ENCODE results near the gene KRTAP5-8.
"Not testable (repeated sequence)": the region's sequence is repeated elsewhere in the genome, so short reads cannot be mapped to it uniquely, and the experiment has no call there.

Gene KRTAP5-8

DNA sequence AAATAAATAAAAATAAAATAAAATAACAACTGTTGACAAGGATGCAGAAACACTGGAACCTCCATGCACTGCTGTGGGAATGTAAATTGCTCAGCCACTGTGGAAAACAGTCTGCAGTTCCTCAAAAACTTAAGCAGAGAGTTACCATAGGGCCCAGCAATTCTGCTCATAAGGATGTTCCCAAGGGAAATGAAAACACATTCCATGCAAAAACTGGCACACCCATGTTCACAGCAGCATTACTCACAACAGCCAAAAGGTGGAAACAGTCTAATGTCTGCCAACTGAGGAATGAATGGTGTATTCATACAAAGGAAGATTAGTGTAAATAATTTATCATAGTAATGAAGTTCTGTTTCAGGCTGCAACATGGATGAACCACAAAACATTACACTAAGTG lies 24.3 kb downstream of the KRTAP5-8 start:
- no peak overlapping the region for H3K27ac ChIP-seq (ENCODE audit: low read depth in 2 of 2, low read length in 2 of 2)
- peaks cover 0 to 10% of the 10 kb centered on the region in 2 donors for H3K27me3 ChIP-seq (ENCODE audit: control insufficient read depth in 2 of 2, insufficient read depth in 2 of 2, low read length in 2 of 2)
- peaks cover 0 to 1% of the 10 kb centered on the region in 2 donors for H3K9me3 ChIP-seq (ENCODE audit: control insufficient read depth in 2 of 2, low read length in 2 of 2)
- H3K4me1 ChIP-seq (ENCODE audit: control insufficient read depth in 2 of 2, insufficient read depth in 2 of 2, low read length in 2 of 2) = no peaks in the 10 kb centered on the region
- H3K9ac ChIP-seq (ENCODE audit: low read depth in 1 of 2, low read length in 2 of 2) = no peak overlapping the region
- H3K36me3 ChIP-seq (ENCODE audit: control insufficient read depth in 2 of 2, insufficient read depth in 2 of 2, low read length in 2 of 2) = no peaks in the 10 kb centered on the region
- no peak overlapping the region for H3K4me3 ChIP-seq (ENCODE audit: low read length in 2 of 2)

GRCh38 chr11:71563406-71563805 lies 25.6 kb downstream of the KRTAP5-8 start:
- H3K9ac ChIP-seq (ENCODE audit: low read depth in 1 of 2, low read length in 2 of 2) = no peak overlapping the region
- no peaks in the 10 kb centered on the region for H3K4me1 ChIP-seq (ENCODE audit: control insufficient read depth in 2 of 2, insufficient read depth in 2 of 2, low read length in 2 of 2)
- no peak overlapping the region for H3K27ac ChIP-seq (ENCODE audit: low read depth in 2 of 2, low read length in 2 of 2)
- no peak overlapping the region for H3K4me3 ChIP-seq (ENCODE audit: low read length in 2 of 2)
- H3K36me3 ChIP-seq (ENCODE audit: control insufficient read depth in 2 of 2, insufficient read depth in 2 of 2, low read length in 2 of 2) = no peaks in the 10 kb centered on the region
- peaks cover 0 to 10% of the 10 kb centered on the region in 2 donors for H3K27me3 ChIP-seq (ENCODE audit: control insufficient read depth in 2 of 2, insufficient read depth in 2 of 2, low read length in 2 of 2)
- H3K9me3 ChIP-seq (ENCODE audit: control insufficient read depth in 2 of 2, low read length in 2 of 2) = peaks cover 0 to 1% of the 10 kb centered on the region in 2 donors

- H3K4me3 ChIP-seq (ENCODE audit: low read length in 2 of 2) = no peak overlapping the region
- H3K9me3 ChIP-seq (ENCODE audit: control insufficient read depth in 2 of 2, low read length in 2 of 2) = peaks cover 0 to 1% of the 10 kb centered on the region in 2 donors
- no peak overlapping the region for H3K9ac ChIP-seq (ENCODE audit: low read depth in 1 of 2, low read length in 2 of 2)
- no peaks in the 10 kb centered on the region for H3K4me1 ChIP-seq (ENCODE audit: control insufficient read depth in 2 of 2, insufficient read depth in 2 of 2, low read length in 2 of 2)
- peaks cover 0 to 10% of the 10 kb centered on the region in 2 donors for H3K27me3 ChIP-seq (ENCODE audit: control insufficient read depth in 2 of 2, insufficient read depth in 2 of 2, low read length in 2 of 2)
- no peak overlapping the region for H3K27ac ChIP-seq (ENCODE audit: low read depth in 2 of 2, low read length in 2 of 2)
- H3K36me3 ChIP-seq (ENCODE audit: control insufficient read depth in 2 of 2, insufficient read depth in 2 of 2, low read length in 2 of 2) = no peaks in the 10 kb centered on the region
Observed at GRCh38 chr11:71564430-71564829, 26.6 kb downstream of the KRTAP5-8 start.

- H3K27me3 ChIP-seq (ENCODE audit: control insufficient read depth in 2 of 2, insufficient read depth in 2 of 2, low read length in 2 of 2) = peaks cover 0 to 10% of the 10 kb centered on the region in 2 donors
- H3K36me3 ChIP-seq (ENCODE audit: control insufficient read depth in 2 of 2, insufficient read depth in 2 of 2, low read length in 2 of 2) = no peaks in the 10 kb centered on the region
- H3K4me3 ChIP-seq (ENCODE audit: low read length in 2 of 2) = no peak within 1 kb of the TSS
- no peak within 1 kb of the TSS for H3K9ac ChIP-seq (ENCODE audit: low read depth in 1 of 2, low read length in 2 of 2)
- H3K9me3 ChIP-seq (ENCODE audit: control insufficient read depth in 2 of 2, low read length in 2 of 2) = peaks cover 0 to 1% of the 10 kb centered on the region in 2 donors
- no peak within 1 kb of the TSS for H3K27ac ChIP-seq (ENCODE audit: low read depth in 2 of 2, low read length in 2 of 2)
- no peaks in the 10 kb centered on the region for H3K4me1 ChIP-seq (ENCODE audit: control insufficient read depth in 2 of 2, insufficient read depth in 2 of 2, low read length in 2 of 2)
Observed at GRCh38 chr11:71565263-71565662, 27.4 kb downstream of the KRTAP5-8 start, which contains the start of gene KRTAP5-10. Gene KRTAP5-10 (plus strand): TSS chr11:71565563. CDS start chr11:71565588, 25 bp downstream.

GRCh38 chr11:71566081-71566620 lies 28.3 kb downstream of the KRTAP5-8 start:
- Histone ChIP-seq H3K9me3 (ENCODE audit: control insufficient read depth in 2 of 2, low read length in 2 of 2) (peaks cover 0 to 1% of the 10 kb centered on the region in 2 donors), H3K27me3 (ENCODE audit: control insufficient read depth in 2 of 2, insufficient read depth in 2 of 2, low read length in 2 of 2) (peaks cover 0 to 10% of the 10 kb centered on the region in 2 donors), H3K4me1 (ENCODE audit: control insufficient read depth in 2 of 2, insufficient read depth in 2 of 2, low read length in 2 of 2) (no peaks in the 10 kb centered on the region), H3K36me3 (ENCODE audit: control insufficient read depth in 2 of 2, insufficient read depth in 2 of 2, low read length in 2 of 2) (no peaks in the 10 kb centered on the region), H3K4me3 (ENCODE audit: low read length in 2 of 2) (no peak overlapping the region), H3K9ac (ENCODE audit: low read depth in 1 of 2, low read length in 2 of 2) (no peak overlapping the region), H3K27ac (ENCODE audit: low read depth in 2 of 2, low read length in 2 of 2) (no peak overlapping the region)

DNA sequence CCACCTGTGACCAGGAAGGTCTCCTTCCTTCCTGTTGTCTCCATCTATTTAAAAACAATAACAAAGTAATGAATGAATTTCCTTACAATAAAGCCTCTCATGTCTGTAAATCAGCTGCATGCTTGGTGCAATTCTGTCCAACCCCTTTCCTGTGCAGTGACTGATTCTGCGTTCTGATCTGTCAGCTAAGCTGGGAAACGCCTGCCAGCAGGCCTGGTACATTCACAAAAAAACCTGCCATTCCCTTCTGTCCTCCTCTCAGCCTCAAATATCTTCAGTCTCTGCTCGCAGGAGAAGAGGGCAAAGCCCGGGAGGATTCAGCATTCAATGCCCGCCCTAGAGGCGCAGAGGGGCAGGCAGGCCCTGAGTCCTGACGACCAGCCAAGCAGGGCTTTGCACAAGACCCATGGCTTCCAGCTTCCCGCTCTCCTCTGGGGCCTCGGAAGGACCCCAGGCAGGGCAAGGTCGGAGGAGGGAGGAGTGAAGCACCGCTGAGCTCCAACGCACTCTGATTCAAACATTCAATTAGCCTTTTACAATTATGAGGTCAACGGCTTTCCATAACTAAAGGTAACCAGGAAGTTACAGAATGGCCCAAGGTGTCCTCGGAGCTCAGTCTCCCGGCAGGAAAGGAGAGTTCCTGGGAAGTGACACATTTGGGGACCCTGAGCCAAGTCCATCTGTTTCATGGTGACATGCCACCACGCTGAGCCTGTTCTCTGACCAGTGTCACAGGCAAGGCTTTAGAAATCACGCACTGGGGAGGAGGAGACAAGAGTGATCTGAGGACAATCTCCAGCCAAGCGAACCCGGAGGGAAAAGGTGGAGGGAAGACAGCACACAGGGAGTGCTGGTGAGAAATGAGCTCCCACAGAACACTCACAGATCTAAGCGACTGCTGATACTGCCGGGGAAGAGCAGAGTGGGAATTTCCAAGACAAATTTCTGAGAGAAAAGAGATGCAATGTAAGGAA lies 29.1 kb downstream of the KRTAP5-8 start:
- not testable (repeated sequence) for H3K9ac ChIP-seq (ENCODE audit: low read depth in 1 of 2, low read length in 2 of 2); H3K27ac ChIP-seq (ENCODE audit: low read depth in 2 of 2, low read length in 2 of 2); H3K4me3 ChIP-seq (ENCODE audit: low read length in 2 of 2); H3K36me3 ChIP-seq (ENCODE audit: control insufficient read depth in 2 of 2, insufficient read depth in 2 of 2, low read length in 2 of 2); H3K4me1 ChIP-seq (ENCODE audit: control insufficient read depth in 2 of 2, insufficient read depth in 2 of 2, low read length in 2 of 2); H3K9me3 ChIP-seq (ENCODE audit: control insufficient read depth in 2 of 2, low read length in 2 of 2)
- H3K27me3 ChIP-seq (ENCODE audit: control insufficient read depth in 2 of 2, insufficient read depth in 2 of 2, low read length in 2 of 2) = peaks cover 0 to 10% of the 10 kb centered on the region in 2 donors

- not testable (repeated sequence) for H3K9me3 ChIP-seq (ENCODE audit: control insufficient read depth in 2 of 2, low read length in 2 of 2); H3K27me3 ChIP-seq (ENCODE audit: control insufficient read depth in 2 of 2, insufficient read depth in 2 of 2, low read length in 2 of 2); H3K9ac ChIP-seq (ENCODE audit: low read depth in 1 of 2, low read length in 2 of 2); H3K27ac ChIP-seq (ENCODE audit: low read depth in 2 of 2, low read length in 2 of 2); H3K36me3 ChIP-seq (ENCODE audit: control insufficient read depth in 2 of 2, insufficient read depth in 2 of 2, low read length in 2 of 2); H3K4me1 ChIP-seq (ENCODE audit: control insufficient read depth in 2 of 2, insufficient read depth in 2 of 2, low read length in 2 of 2); H3K4me3 ChIP-seq (ENCODE audit: low read length in 2 of 2)
Observed at GRCh38 chr11:71567633-71568032, 29.8 kb downstream of the KRTAP5-8 start.

DNA sequence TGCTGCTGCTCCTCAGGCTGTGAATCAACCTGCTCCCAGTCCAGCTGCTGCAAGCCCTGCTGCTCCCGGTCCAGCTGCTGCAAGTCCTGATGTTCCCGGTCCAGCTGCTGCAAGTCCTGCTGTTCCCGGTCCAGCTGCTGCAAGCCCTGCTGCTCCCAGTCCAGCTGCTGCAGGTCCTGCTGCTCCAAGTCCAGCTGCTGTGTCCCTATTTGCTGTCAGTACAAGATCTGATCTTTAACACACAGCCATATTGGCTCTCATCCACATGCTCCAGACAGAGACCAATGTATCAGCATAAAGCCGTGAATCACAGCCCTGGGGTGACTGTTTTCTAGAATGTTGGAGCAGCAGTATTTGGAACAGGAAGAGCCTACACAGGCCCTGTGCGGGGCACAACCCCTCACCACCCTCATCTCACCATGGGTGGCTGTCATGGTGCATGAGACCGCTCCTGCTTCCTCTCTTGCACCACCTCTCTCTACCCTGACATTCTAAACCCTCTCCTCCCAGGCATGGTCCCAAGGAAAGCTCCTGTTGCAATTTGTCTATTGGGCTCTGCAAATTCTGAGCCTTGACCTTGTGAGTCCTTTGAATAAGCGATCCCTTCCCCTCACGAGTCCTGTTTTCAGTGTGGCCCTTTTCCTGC lies 31.0 kb downstream of the KRTAP5-8 start:
- Histone ChIP-seq H3K9me3 (ENCODE audit: control insufficient read depth in 2 of 2, low read length in 2 of 2) (no peaks in the 10 kb centered on the region), H3K36me3 (ENCODE audit: control insufficient read depth in 2 of 2, insufficient read depth in 2 of 2, low read length in 2 of 2) (no peaks in the 10 kb centered on the region), H3K9ac (ENCODE audit: low read depth in 1 of 2, low read length in 2 of 2) (no peak overlapping the region), H3K27ac (ENCODE audit: low read depth in 2 of 2, low read length in 2 of 2) (no peak overlapping the region), H3K4me3 (ENCODE audit: low read length in 2 of 2) (no peak overlapping the region), H3K27me3 (ENCODE audit: control insufficient read depth in 2 of 2, insufficient read depth in 2 of 2, low read length in 2 of 2) (peaks cover 0 to 2% of the 10 kb centered on the region in 2 donors), H3K4me1 (ENCODE audit: control insufficient read depth in 2 of 2, insufficient read depth in 2 of 2, low read length in 2 of 2) (no peaks in the 10 kb centered on the region)

- not testable (repeated sequence) for H3K27me3 ChIP-seq (ENCODE audit: control insufficient read depth in 2 of 2, insufficient read depth in 2 of 2, low read length in 2 of 2); H3K9ac ChIP-seq (ENCODE audit: low read depth in 1 of 2, low read length in 2 of 2); H3K4me1 ChIP-seq (ENCODE audit: control insufficient read depth in 2 of 2, insufficient read depth in 2 of 2, low read length in 2 of 2); H3K36me3 ChIP-seq (ENCODE audit: control insufficient read depth in 2 of 2, insufficient read depth in 2 of 2, low read length in 2 of 2); H3K4me3 ChIP-seq (ENCODE audit: low read length in 2 of 2); H3K27ac ChIP-seq (ENCODE audit: low read depth in 2 of 2, low read length in 2 of 2); H3K9me3 ChIP-seq (ENCODE audit: control insufficient read depth in 2 of 2, low read length in 2 of 2)
Observed at GRCh38 chr11:71571101-71571850, 33.5 kb downstream of the KRTAP5-8 start.

All from mucosa of rectum (tissue), 2 donors.